H1 (cell line): ENCODE measurements around the gene PHTF2. TPM values are rescaled to one million over a fixed set of nuclear protein-coding genes. Genes with fewer than 3 reads are reported as not detected.

Source experiments
- CTCF ChIA-PET: fragments of 300-600 bp; sonication (Branson Sonifier 250); formaldehyde crosslinking; loops from one replicate; lab custom pipeline; 2021; ENCODE audit not compliant: partially characterized antibody; lab: Charles Lee
- POLR2A ChIA-PET: fragments of 300-600 bp; sonication (Branson Sonifier 250); formaldehyde crosslinking; loops from one replicate; lab custom pipeline; 2021; ENCODE audit warnings: inconsistent platforms; ENCODE audit not compliant: partially characterized antibody; lab: Charles Lee
- DNase-seq, 2 experiments: peaks; one replicate each; pipeline versions ENCODE4 v3.0.0 to v3.0.0-alpha.2; 2010 to 2022; ENCODE audit warnings: low spot score in 2 of 2, low read depth in 1 of 2, mixed read lengths in 1 of 2
- FAIRE-seq: peaks from 2 replicates; lab custom pipeline; 2011; peaks lifted over from hg19 to GRCh38; lab: Jason Lieb, UNC
- H2AFZ ChIP-seq: 2 replicates; pipeline ENCODE4 v1.8.1; 2012; ENCODE audit warnings: low read length, inconsistent platforms
- H2AK5ac ChIP-seq: 2 replicates; pipeline ENCODE4 v1.6.1; 2013; ENCODE audit warnings: low read depth, low read length
- H2BK120ac ChIP-seq: replicated peaks from 2 replicates; pipeline ENCODE3; 2013; ENCODE audit warnings: low read depth, low read length, inconsistent platforms
- H2BK12ac ChIP-seq: 2 replicates; pipeline ENCODE4 v1.6.1; 2013; ENCODE audit warnings: low read depth, low read length
- H2BK15ac ChIP-seq: 2 replicates; pipeline ENCODE4 v1.6.1; 2013; ENCODE audit warnings: low read length
- H2BK20ac ChIP-seq: 2 replicates; pipeline ENCODE4 v1.6.1; 2013; ENCODE audit warnings: low read length
- H2BK5ac ChIP-seq: 2 replicates; pipeline ENCODE4 v1.6.1; 2013; ENCODE audit warnings: low read depth, low read length
- H3K14ac ChIP-seq: 2 replicates; pipeline ENCODE4 v1.6.1; 2013; ENCODE audit warnings: inconsistent platforms; ENCODE audit not compliant: insufficient read length
- H3K18ac ChIP-seq: 2 replicates; pipeline ENCODE4 v1.6.1; 2013; ENCODE audit warnings: low read length; ENCODE audit errors: extremely low read depth
- H3K23ac ChIP-seq: 2 replicates; pipeline ENCODE4 v1.6.1; 2013; ENCODE audit warnings: inconsistent platforms; ENCODE audit not compliant: insufficient read length
- H3K23me2 ChIP-seq: 2 replicates; pipeline ENCODE4 v1.6.1; 2013; ENCODE audit warnings: low read depth, low read length
- H3K27ac ChIP-seq: 2 replicates; pipeline ENCODE4 v1.6.1; 2011; ENCODE audit warnings: low read depth, low read length, inconsistent platforms
- H3K27me3 ChIP-seq, 4 experiments: replicated peaks in 1 of 4; 1 replicate in 1 of 4; 2 replicates in 3 of 4; pipeline versions ENCODE4 v1.6.1 to v1.8.1; 2011 to 2013; ENCODE audit warnings: low read length in 3 of 4, mild to moderate bottlenecking in 3 of 4, inconsistent platforms in 2 of 4, mixed read lengths in 2 of 4, moderate library complexity in 1 of 4; ENCODE audit not compliant: control insufficient read depth in 3 of 4, insufficient read depth in 3 of 4; ENCODE audit errors: extremely low read depth in 1 of 4
- H3K36me3 ChIP-seq, 4 experiments: 2 replicates each; pipeline versions ENCODE4 v1.6.1 to v1.8.1; 2011 to 2013; ENCODE audit warnings: mild to moderate bottlenecking in 4 of 4, low read length in 3 of 4, moderate library complexity in 2 of 4, control low read depth in 1 of 4, inconsistent platforms in 1 of 4; ENCODE audit not compliant: insufficient read depth in 4 of 4, control insufficient read depth in 2 of 4
- H3K4ac ChIP-seq: replicated peaks from 2 replicates; pipeline ENCODE3; 2013; ENCODE audit warnings: low read length, low read depth, mixed read lengths, inconsistent platforms; ENCODE audit not compliant: insufficient read length
- H3K4me1 ChIP-seq, 4 experiments: replicated peaks in 1 of 4; 1 replicate in 1 of 4; 2 replicates in 3 of 4; pipeline versions ENCODE4 v1.6.1 to v1.8.1; 2011 to 2013; ENCODE audit warnings: low read length in 3 of 4, inconsistent platforms in 2 of 4, mixed read lengths in 1 of 4; ENCODE audit not compliant: insufficient read depth in 4 of 4, control insufficient read depth in 3 of 4
- H3K4me2 ChIP-seq, 2 experiments: 2 replicates each; pipeline versions ENCODE4 v1.6.1 to v1.8.1; 2011 to 2013; ENCODE audit warnings: low read depth in 2 of 2, low read length in 2 of 2, control low read depth in 1 of 2, inconsistent platforms in 1 of 2, mild to moderate bottlenecking in 1 of 2; ENCODE audit not compliant: insufficient read depth in 1 of 2
- H3K4me3 ChIP-seq, 4 experiments: fragments of 200-600, 300-600 bp in 1 of 4; sonication (generic), shearing (Covaris generic), sonication (Bioruptor Twin) in 1 of 4; 2 replicates each; pipeline versions ENCODE4 v1.5.1 to v1.8.1; 2011 to 2016; ENCODE audit warnings: low read length in 4 of 4, low read depth in 3 of 4, control low read depth in 2 of 4, inconsistent platforms in 2 of 4, mild to moderate bottlenecking in 2 of 4, mixed read lengths in 1 of 4, moderate library complexity in 1 of 4; ENCODE audit not compliant: insufficient read depth in 2 of 4; ENCODE audit errors: extremely low read depth in 1 of 4
- H3K56ac ChIP-seq: replicated peaks from 2 replicates; pipeline ENCODE3; 2013; ENCODE audit warnings: low read depth, mild to moderate bottlenecking, mixed read lengths, low read length, inconsistent platforms; ENCODE audit not compliant: insufficient read length
- H3K79me1 ChIP-seq: 2 replicates; pipeline ENCODE4 v1.6.1; 2013; ENCODE audit warnings: low read depth, low read length, control low read depth
- H3K79me2 ChIP-seq, 2 experiments: 2 replicates each; pipeline versions ENCODE4 v1.6.1 to v1.8.1; 2012 to 2013; ENCODE audit warnings: low read length in 2 of 2, mild to moderate bottlenecking in 2 of 2, inconsistent platforms in 1 of 2; ENCODE audit not compliant: insufficient read depth in 2 of 2, control insufficient read depth in 1 of 2
- H3K9ac ChIP-seq, 4 experiments: replicated peaks in 1 of 4; 1 replicate in 1 of 4; 2 replicates in 3 of 4; pipeline versions ENCODE4 v1.6.1 to v1.8.1; 2011 to 2013; ENCODE audit warnings: low read depth in 3 of 4, low read length in 3 of 4, control low read depth in 2 of 4, mild to moderate bottlenecking in 2 of 4, moderate library complexity in 2 of 4, inconsistent platforms in 1 of 4; ENCODE audit errors: extremely low read depth in 1 of 4
- H3K9me3 ChIP-seq, 2 experiments: 2 replicates each; pipeline versions ENCODE4 v1.6.1 to v1.8.1; 2012 to 2013; ENCODE audit warnings: mild to moderate bottlenecking in 2 of 2, moderate library complexity in 2 of 2, control low read depth in 1 of 2, inconsistent platforms in 1 of 2, low read depth in 1 of 2, low read length in 1 of 2, mixed read lengths in 1 of 2; ENCODE audit not compliant: insufficient read depth in 2 of 2
- H4K20me1 ChIP-seq, 2 experiments: replicated peaks in 1 of 2; 2 replicates each; pipeline versions ENCODE3 to v1.8.1; 2011 to 2013; ENCODE audit warnings: inconsistent platforms in 2 of 2, low read length in 2 of 2, mild to moderate bottlenecking in 1 of 2; ENCODE audit not compliant: insufficient read depth in 2 of 2, control insufficient read depth in 1 of 2
- H4K5ac ChIP-seq: 2 replicates; pipeline ENCODE4 v1.6.1; 2013; ENCODE audit warnings: low read length, low read depth, mixed read lengths, inconsistent platforms; ENCODE audit not compliant: insufficient read length
- H4K8ac ChIP-seq: 2 replicates; pipeline ENCODE4 v1.8.0; 2013; ENCODE audit warnings: mild to moderate bottlenecking, moderate library complexity, low read length, inconsistent platforms; ENCODE audit not compliant: insufficient read depth; ENCODE audit errors: extremely low read depth
- H4K91ac ChIP-seq: replicated peaks from 2 replicates; pipeline ENCODE3; 2013; ENCODE audit warnings: low read length, mixed read lengths, inconsistent platforms; ENCODE audit not compliant: insufficient read length
- BCL11A ChIP-seq, 2 experiments: IDR thresholded peaks; one replicate each; pipeline ENCODE4 v1.6.1; 2011; ENCODE audit warnings: low read depth in 2 of 2, low read length in 2 of 2, mild to moderate bottlenecking in 2 of 2
- CEBPB ChIP-seq: IDR thresholded peaks from 2 replicates; pipeline ENCODE4 v1.6.1; 2012; ENCODE audit warnings: low read depth, low read length
- CHD2 ChIP-seq: IDR thresholded peaks from 2 replicates; pipeline ENCODE4 v1.6.1; 2012; ENCODE audit warnings: low read length, improper control_type of control experiment
- GABPA ChIP-seq: IDR thresholded peaks from 2 replicates; pipeline ENCODE4 v1.6.1; 2011; ENCODE audit warnings: mild to moderate bottlenecking, low read length, moderate library complexity, borderline replicate concordance; ENCODE audit not compliant: insufficient read depth
- KDM4A ChIP-seq: IDR thresholded peaks from one replicate; pipeline ENCODE4 v1.7.1; 2012; ENCODE audit warnings: low read depth, mild to moderate bottlenecking, moderate library complexity, low read length, inconsistent platforms; ENCODE audit not compliant: severe bottlenecking
- MAFK ChIP-seq: IDR thresholded peaks from 2 replicates; pipeline ENCODE4 v1.6.1; 2012; ENCODE audit warnings: low read depth, mild to moderate bottlenecking, improper control_type of control experiment, low read length
- RNF2 ChIP-seq: fragments of 200-900, 300-1000 bp; sonication (generic); IDR thresholded peaks from 2 replicates; pipeline ENCODE4 v1.7.1; 2016; ENCODE audit warnings: borderline replicate concordance, low read depth, mild to moderate bottlenecking, antibody characterized with exemption, low read length; ENCODE audit not compliant: poor library complexity, severe bottlenecking; ENCODE audit errors: missing control alignments
- SP1 ChIP-seq: IDR thresholded peaks from 2 replicates; pipeline ENCODE4 v1.6.1; 2011; ENCODE audit warnings: low read depth, low read length
- SP2 ChIP-seq: IDR thresholded peaks from 2 replicates; pipeline ENCODE4 v1.6.1; 2012; ENCODE audit warnings: mild to moderate bottlenecking, low read length, inconsistent platforms
- TCF12 ChIP-seq: IDR thresholded peaks from 2 replicates; pipeline ENCODE4 v1.6.1; 2011; ENCODE audit warnings: low read depth, mild to moderate bottlenecking, low read length
- WGBS, 2 experiments: shearing (Covaris generic) in 1 of 2; methylation state at CpG; one replicate each; pipeline versions ENCODE4 v1.1.6 to v1.1.7; 2013 to 2015; ENCODE audit warnings: low lambda C conversion rate in 2 of 2, mixed read lengths in 2 of 2, inconsistent platforms in 1 of 2, low coverage in 1 of 2, missing lambda C conversion rate in 1 of 2; ENCODE audit not compliant: insufficient replicate concordance in 2 of 2, insufficient coverage in 1 of 2, insufficient read length in 1 of 2; ENCODE audit errors: extremely low coverage in 1 of 2, missing lambda C conversion rate in 1 of 2; 5-methylcytosine and 5-hydroxymethylcytosine counted together
- polyA plus RNA-seq, 7 experiments: library from polyadenylated mRNA; depleted of rRNA in 3 of 7; stranded (reverse) in 5 of 7; unstranded in 2 of 7; fragments of >200 nt in 5 of 7; fragments of 200-250 nt in 2 of 7; gene quantifications; 1 replicate in 5 of 7; 2 replicates in 1 of 7; 4 replicates in 1 of 7; pipeline versions ENCODE4 v1.2.1 to v1.2.3, GENCODE V29; 2011 to 2013; ENCODE audit warnings: missing spikeins in 2 of 7, mixed read lengths in 2 of 7
- total RNA-seq: library from RNA; stranded (reverse); fragmentation: NEBNext Ultra II Directional; extraction: Animal tissue kit (Norgen Biotek cat#: 25700); gene quantifications from 2 replicates; pipeline ENCODE4 v1.2.1, GENCODE V29; 2021
- TF ChIP-seq, protein P1 (sequence below): IDR thresholded peaks from 2 replicates; pipeline ENCODE4 v1.6.1; 2012; ENCODE audit warnings: inconsistent platforms
- TF ChIP-seq, protein P2 (sequence below): IDR thresholded peaks from 2 replicates; pipeline ENCODE4 v1.6.1; 2011; ENCODE audit warnings: low read depth, mild to moderate bottlenecking, low read length; ENCODE audit not compliant: insufficient read depth
- TF ChIP-seq, protein P3 (sequence below): IDR thresholded peaks from 2 replicates; pipeline ENCODE4 v1.6.1; 2012; ENCODE audit warnings: inconsistent platforms

PHTF2 gene
- total and polyA plus RNA-seq, 2 of the 8 experiments (the other 6 are each of a cell fraction or from before 2014, with no cell fraction given) = 9.0 to 25.4 TPM

GRCh38 chr7:77888998-77889397, 90.4 kb downstream of the PHTF2 start:
- H2AFZ ChIP-seq = no peak overlapping the region
- no peak overlapping the region for H3K23ac ChIP-seq
- no peak overlapping the region for H2BK12ac ChIP-seq
- H3K27ac ChIP-seq = no peak overlapping the region
- H2AK5ac ChIP-seq = no peak overlapping the region
- no peak overlapping the region for H3K14ac ChIP-seq
- H3K4me2 ChIP-seq = no peak overlapping the region
- no peaks in the 10 kb centered on the region for H3K36me3 ChIP-seq
- FAIRE-seq (no peak), DNase-seq (no peak)
- no peak overlapping the region for H2BK15ac ChIP-seq
- no peaks in the 10 kb centered on the region for H3K79me2 ChIP-seq
- no peak overlapping the region for H3K56ac ChIP-seq
- H4K5ac ChIP-seq = no peak overlapping the region
- WGBS, 2 experiments = 96% methylated on average over 1 of the region's 1 CpG; no CpG with 5 or more reads in 1 of the 2 experiments
- no peaks in the 10 kb centered on the region for H3K27me3 ChIP-seq
- no peaks in the 10 kb centered on the region for H3K79me1 ChIP-seq
- no peaks in the 10 kb centered on the region for H3K9me3 ChIP-seq
- no peak overlapping the region for H3K9ac ChIP-seq
- H4K91ac ChIP-seq = no peak overlapping the region
- ChIA-PET POLR2A (no interaction called here), CTCF (interaction anchor here (1.2 kb wide), 1 partner anchor 8 kb away, joined by 3 read pairs; no protein-coding TSS in a partner anchor)
- H3K4me1 ChIP-seq = no peaks in the 10 kb centered on the region
- no peak overlapping the region for H2BK120ac ChIP-seq
- H4K8ac ChIP-seq = no peak overlapping the region
- no peak overlapping the region for H3K18ac ChIP-seq
- no peak overlapping the region for H3K4me3 ChIP-seq
- H2BK5ac ChIP-seq = no peak overlapping the region
- H3K4ac ChIP-seq = no peak overlapping the region
- H2BK20ac ChIP-seq = no peak overlapping the region
- peaks cover 0 to 1% of the 10 kb centered on the region in 2 experiments for H4K20me1 ChIP-seq
- no peaks in the 10 kb centered on the region for H3K23me2 ChIP-seq
- no peak for TF ChIP-seq TCF12
- TF ChIP-seq CEBPB = no peak
- TF ChIP-seq, protein P1, sequence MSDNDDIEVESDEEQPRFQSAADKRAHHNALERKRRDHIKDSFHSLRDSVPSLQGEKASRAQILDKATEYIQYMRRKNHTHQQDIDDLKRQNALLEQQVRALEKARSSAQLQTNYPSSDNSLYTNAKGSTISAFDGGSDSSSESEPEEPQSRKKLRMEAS = no peak
- TF ChIP-seq GABPA = no peak
- TF ChIP-seq SP2 = no peak
- TF ChIP-seq, protein P2, sequence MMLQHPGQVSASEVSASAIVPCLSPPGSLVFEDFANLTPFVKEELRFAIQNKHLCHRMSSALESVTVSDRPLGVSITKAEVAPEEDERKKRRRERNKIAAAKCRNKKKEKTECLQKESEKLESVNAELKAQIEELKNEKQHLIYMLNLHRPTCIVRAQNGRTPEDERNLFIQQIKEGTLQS = no peak
- TF ChIP-seq KDM4A = no peak
- TF ChIP-seq, protein P3, sequence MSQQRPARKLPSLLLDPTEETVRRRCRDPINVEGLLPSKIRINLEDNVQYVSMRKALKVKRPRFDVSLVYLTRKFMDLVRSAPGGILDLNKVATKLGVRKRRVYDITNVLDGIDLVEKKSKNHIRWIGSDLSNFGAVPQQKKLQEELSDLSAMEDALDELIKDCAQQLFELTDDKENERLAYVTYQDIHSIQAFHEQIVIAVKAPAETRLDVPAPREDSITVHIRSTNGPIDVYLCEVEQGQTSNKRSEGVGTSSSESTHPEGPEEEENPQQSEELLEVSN = no peak
- no peak for TF ChIP-seq SP1
- no peak for TF ChIP-seq BCL11A (IDR thresholded peaks at IDR 0.05; ENCODE audit: low read depth in 2 of 2, low read length in 2 of 2)
- no peak for TF ChIP-seq RNF2
- TF ChIP-seq MAFK = no peak
- TF ChIP-seq CHD2 = no peak
